HEK293 (cell line): ENCODE data around the gene RSRC1.

ENCODE experiments used
- CTCF ChIA-PET: fragments of 350-600 bp; formaldehyde crosslinking; extraction: SDS; loops from one replicate; lab custom pipeline; 2021; ENCODE audit warnings: antibody characterized with exemption; lab: Yijun Ruan, JAX
- POLR2A ChIA-PET: fragments of 300-600 bp; formaldehyde crosslinking; extraction: SDS; loops from one replicate; lab custom pipeline; 2020; ENCODE audit warnings: antibody characterized with exemption, inconsistent platforms; lab: Yijun Ruan, JAX
- H3K27ac ChIP-seq: fragments of 200-500 bp; sonication (Bioruptor generic); 2 replicates; pipeline ENCODE4 v1.5.1; 2014; ENCODE audit warnings: low read depth, low read length, control low read depth, inconsistent platforms; ENCODE audit errors: extremely low read depth
- H3K36me3 ChIP-seq, 2 experiments: fragments of 200-500 bp in 1 of 2; sonication (Bioruptor generic) in 1 of 2; 1 replicate in 1 of 2; 2 replicates in 1 of 2; pipeline ENCODE4 v1.5.1; 2014 to 2017; ENCODE audit warnings: inconsistent platforms in 2 of 2, low read length in 2 of 2; ENCODE audit not compliant: control insufficient read depth in 2 of 2, insufficient read depth in 1 of 2
- H3K4me1 ChIP-seq: fragments of 200-500 bp; sonication (Bioruptor generic); 2 replicates; pipeline ENCODE4 v1.5.1; 2014; ENCODE audit warnings: mild to moderate bottlenecking, low read length, inconsistent platforms; ENCODE audit not compliant: control insufficient read depth, insufficient read depth
- H3K4me3 ChIP-seq: 2 replicates; pipeline ENCODE4 v1.5.1; 2011; ENCODE audit warnings: low read depth, mild to moderate bottlenecking, control low read depth, low read length, moderate library complexity
- H3K9me3 ChIP-seq: fragments of 200-500 bp; sonication (Bioruptor generic); 2 replicates; pipeline ENCODE4 v1.5.1; 2014; ENCODE audit warnings: low read depth, low read length, inconsistent platforms; ENCODE audit not compliant: control insufficient read depth, insufficient read depth
- GLI4 ChIP-seq: fragments of 450-650 bp; formaldehyde crosslinking; IDR thresholded peaks from 2 replicates; pipeline ENCODE4 v1.5.1; 2016; ENCODE audit warnings: missing biosample characterization, missing genetic modification characterization
- KLF17 ChIP-seq: fragments of 450-650 bp; formaldehyde crosslinking; IDR thresholded peaks from 2 replicates; pipeline ENCODE4 v1.5.1; 2016; ENCODE audit warnings: missing biosample characterization, missing genetic modification characterization
- KLF7 ChIP-seq: fragments of 450-650 bp; formaldehyde crosslinking; IDR thresholded peaks from 2 replicates; pipeline ENCODE4 v1.5.1; 2016; ENCODE audit warnings: missing biosample characterization, missing genetic modification characterization, borderline replicate concordance
- REPIN1 ChIP-seq: fragments of 450-650 bp; formaldehyde crosslinking; IDR thresholded peaks from 2 replicates; pipeline ENCODE4 v1.5.1; 2017; ENCODE audit warnings: missing biosample characterization, missing genetic modification characterization, low read depth
- SP3 ChIP-seq: fragments of 450-650 bp; formaldehyde crosslinking; IDR thresholded peaks from 2 replicates; pipeline ENCODE4 v1.5.1; 2016; ENCODE audit warnings: missing biosample characterization, missing genetic modification characterization
- ZFHX2 ChIP-seq: fragments of 450-650 bp; formaldehyde crosslinking; conservative IDR thresholded peaks from 2 replicates; pipeline ENCODE4 v1.5.1; 2016; ENCODE audit warnings: missing biosample characterization, missing genetic modification characterization
- ZFP41 ChIP-seq: fragments of 450-650 bp; formaldehyde crosslinking; IDR thresholded peaks from 2 replicates; pipeline ENCODE4 v1.5.1; 2016; ENCODE audit warnings: missing biosample characterization, missing genetic modification characterization, borderline replicate concordance
- ZNF146 ChIP-seq: fragments of 450-650 bp; formaldehyde crosslinking; IDR thresholded peaks from 2 replicates; pipeline ENCODE4 v1.5.1; 2016; ENCODE audit warnings: missing biosample characterization, missing genetic modification characterization
- ZNF169 ChIP-seq: fragments of 450-650 bp; formaldehyde crosslinking; IDR thresholded peaks from 2 replicates; pipeline ENCODE4 v1.5.1; 2016; ENCODE audit warnings: missing biosample characterization, missing genetic modification characterization
- ZNF2 ChIP-seq: fragments of 450-650 bp; formaldehyde crosslinking; IDR thresholded peaks from 2 replicates; pipeline ENCODE4 v1.5.1; 2016; ENCODE audit warnings: missing biosample characterization, missing genetic modification characterization
- ZNF239 ChIP-seq: fragments of 450-650 bp; formaldehyde crosslinking; IDR thresholded peaks from 2 replicates; pipeline ENCODE4 v1.5.1; 2016; ENCODE audit warnings: missing biosample characterization, missing genetic modification characterization
- ZNF24 ChIP-seq: fragments of 450-650 bp; formaldehyde crosslinking; IDR thresholded peaks from 2 replicates; pipeline ENCODE4 v1.5.1; 2016; ENCODE audit warnings: missing biosample characterization, missing genetic modification characterization
- ZNF311 ChIP-seq: fragments of 450-650 bp; formaldehyde crosslinking; IDR thresholded peaks from 2 replicates; pipeline ENCODE4 v1.5.1; 2017; ENCODE audit warnings: missing biosample characterization, missing genetic modification characterization, borderline replicate concordance
- ZNF37A ChIP-seq: fragments of 450-650 bp; IDR thresholded peaks from 2 replicates; pipeline ENCODE4 v1.5.1; 2018; ENCODE audit warnings: missing biosample characterization, missing genetic modification characterization
- ZNF398 ChIP-seq: fragments of 450-650 bp; formaldehyde crosslinking; IDR thresholded peaks from 2 replicates; pipeline ENCODE4 v1.5.1; 2017; ENCODE audit warnings: missing biosample characterization, missing genetic modification characterization
- ZNF416 ChIP-seq: fragments of 450-650 bp; formaldehyde crosslinking; IDR thresholded peaks from 2 replicates; pipeline ENCODE4 v1.5.1; 2016; ENCODE audit warnings: missing biosample characterization, missing genetic modification characterization
- ZNF473 ChIP-seq: fragments of 450-650 bp; formaldehyde crosslinking; IDR thresholded peaks from 2 replicates; pipeline ENCODE4 v1.5.1; 2017; ENCODE audit warnings: missing biosample characterization, missing genetic modification characterization
- ZNF514 ChIP-seq: fragments of 450-650 bp; formaldehyde crosslinking; IDR thresholded peaks from 2 replicates; pipeline ENCODE4 v1.5.1; 2016; ENCODE audit warnings: missing biosample characterization, missing genetic modification characterization
- ZNF530 ChIP-seq: fragments of 450-650 bp; formaldehyde crosslinking; IDR thresholded peaks from 2 replicates; pipeline ENCODE4 v1.5.1; 2016; ENCODE audit warnings: low read depth, missing biosample characterization, missing genetic modification characterization
- ZNF561 ChIP-seq: fragments of 450-650 bp; IDR thresholded peaks from 2 replicates; pipeline ENCODE4 v1.5.1; 2018; ENCODE audit warnings: missing biosample characterization, missing genetic modification characterization, borderline replicate concordance
- ZNF623 ChIP-seq: fragments of 450-650 bp; formaldehyde crosslinking; IDR thresholded peaks from 2 replicates; pipeline ENCODE4 v1.5.1; 2016; ENCODE audit warnings: missing biosample characterization, missing genetic modification characterization
- ZNF624 ChIP-seq: fragments of 450-650 bp; formaldehyde crosslinking; IDR thresholded peaks from 2 replicates; pipeline ENCODE4 v1.5.1; 2017; ENCODE audit warnings: missing biosample characterization, missing genetic modification characterization
- ZNF629 ChIP-seq: fragments of 450-650 bp; formaldehyde crosslinking; IDR thresholded peaks from 2 replicates; pipeline ENCODE4 v1.5.1; 2017; ENCODE audit warnings: missing biosample characterization, missing genetic modification characterization
- ZNF677 ChIP-seq: fragments of 450-650 bp; IDR thresholded peaks from 2 replicates; pipeline ENCODE4 v1.5.0; 2018; ENCODE audit warnings: missing biosample characterization, mild to moderate bottlenecking, missing genetic modification characterization, moderate library complexity
- ZNF747 ChIP-seq: fragments of 450-650 bp; formaldehyde crosslinking; IDR thresholded peaks from 2 replicates; pipeline ENCODE4 v1.5.1; 2016; ENCODE audit warnings: missing biosample characterization, missing genetic modification characterization
- TF ChIP-seq, protein P1 (sequence below): fragments of 450-650 bp; formaldehyde crosslinking; IDR thresholded peaks from 2 replicates; pipeline ENCODE4 v1.5.1; 2016; ENCODE audit warnings: missing biosample characterization, missing genetic modification characterization

Gene RSRC1

GRCh38 chr3:158528076-158528674 lies 418.3 kb downstream of the RSRC1 start:
- H3K27ac ChIP-seq: no peak overlapping the region
- ChIA-PET POLR2A (no interaction called here), CTCF (interaction anchor here (0.6 to 1.8 kb wide), 4 partner anchors 11 to 454 kb away, joined by 3 to 6 read pairs (median 4); no protein-coding TSS in a partner anchor)
- no peaks in the 10 kb centered on the region for H3K9me3 ChIP-seq
- H3K4me3 ChIP-seq: no peak overlapping the region
- H3K4me1 ChIP-seq: peaks cover 5% of the 10 kb centered on the region; the same call in 1 of the 2 replicates
- TF ChIP-seq KLF7 (no peak), GLI4 (tag by site-specific recombination) (no peak), ZNF24 (no peak), ZNF629 (tag by site-specific recombination) (no peak), ZNF169 (tag by site-specific recombination) (no peak), ZNF239 (tag by site-specific recombination) (no peak), KLF17 (tag by site-specific recombination) (no peak), ZNF677 (tag by site-specific recombination) (no peak), ZNF146 (tag by site-specific recombination) (no peak), ZNF514 (tag by site-specific recombination) (no peak), ZNF2 (no peak), ZNF530 (tag by site-specific recombination) (no peak), ZNF398 (tag by site-specific recombination) (no peak), ZNF473 (no peak), REPIN1 (tag by site-specific recombination) (no peak)
- no peaks in the 10 kb centered on the region for H3K36me3 ChIP-seq

DNA sequence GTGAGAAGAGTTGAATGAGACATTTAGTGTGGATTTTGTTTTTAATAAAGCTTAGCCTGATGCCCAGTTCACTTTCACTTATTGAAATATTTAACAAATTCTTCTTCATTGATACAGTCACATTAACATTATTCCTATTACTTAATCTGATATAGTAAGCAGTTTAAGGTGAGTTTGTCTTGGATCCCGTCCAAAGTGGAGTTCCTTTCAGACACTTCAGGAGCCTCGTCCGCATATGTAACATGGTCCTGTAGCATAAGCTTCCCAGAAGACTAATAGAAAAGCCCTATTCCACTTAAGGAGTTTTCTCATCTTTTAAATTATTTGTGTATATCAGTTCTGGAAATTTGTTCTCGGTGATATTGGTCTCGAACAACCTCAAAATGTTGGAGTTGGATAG lies 421.4 kb downstream of the RSRC1 start:
- POLR2A ChIA-PET: no interaction called here
- CTCF ChIA-PET: interaction anchor here (0.5 to 1.5 kb wide), 13 partner anchors 9 to 925 kb away, joined by 3 to 7 read pairs (median 3); no protein-coding TSS in a partner anchor
- Histone ChIP-seq H3K36me3 (no peaks in the 10 kb centered on the region), H3K4me1 (peaks cover 5% of the 10 kb centered on the region; the same call in 1 of the 2 replicates), H3K9me3 (no peaks in the 10 kb centered on the region), H3K27ac (no peak overlapping the region), H3K4me3 (no peak overlapping the region)
- TF ChIP-seq ZFHX2 (tag by site-specific recombination) (no peak), ZNF747 (tag by site-specific recombination) (no peak), ZNF677 (tag by site-specific recombination) (no peak), ZNF623 (tag by site-specific recombination) (no peak), ZNF561 (tag by site-specific recombination) (no peak), ZFP41 (tag by site-specific recombination) (no peak), ZNF624 (tag by site-specific recombination) (no peak), ZNF416 (tag by site-specific recombination) (no peak), ZNF311 (tag by site-specific recombination) (no peak), SP3 (tag by site-specific recombination) (no peak), ZNF37A (tag by site-specific recombination) (no peak)
- TF ChIP-seq, protein P1, sequence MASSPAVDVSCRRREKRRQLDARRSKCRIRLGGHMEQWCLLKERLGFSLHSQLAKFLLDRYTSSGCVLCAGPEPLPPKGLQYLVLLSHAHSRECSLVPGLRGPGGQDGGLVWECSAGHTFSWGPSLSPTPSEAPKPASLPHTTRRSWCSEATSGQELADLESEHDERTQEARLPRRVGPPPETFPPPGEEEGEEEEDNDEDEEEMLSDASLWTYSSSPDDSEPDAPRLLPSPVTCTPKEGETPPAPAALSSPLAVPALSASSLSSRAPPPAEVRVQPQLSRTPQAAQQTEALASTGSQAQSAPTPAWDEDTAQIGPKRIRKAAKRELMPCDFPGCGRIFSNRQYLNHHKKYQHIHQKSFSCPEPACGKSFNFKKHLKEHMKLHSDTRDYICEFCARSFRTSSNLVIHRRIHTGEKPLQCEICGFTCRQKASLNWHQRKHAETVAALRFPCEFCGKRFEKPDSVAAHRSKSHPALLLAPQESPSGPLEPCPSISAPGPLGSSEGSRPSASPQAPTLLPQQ: no peak
